Keratinocyte (primary cell): Measurements from ENCODE around the gene OCEL1. TPM values are rescaled to one million over a fixed set of nuclear protein-coding genes. Genes with fewer than 3 reads are reported as not detected.

Source experiments
- DNase-seq: peaks from one replicate; pipeline ENCODE4 v3.0.0-alpha.2; 2011; ENCODE audit warnings: low read depth, missing footprints, low spot score
- FAIRE-seq: peaks from 2 replicates; lab custom pipeline; 2011; peaks lifted over from hg19 to GRCh38; lab: Jason Lieb, UNC
- H2AFZ ChIP-seq: 2 replicates; pipeline ENCODE4 v1.6.0; 2012; ENCODE audit warnings: low read length, control low read depth, inconsistent platforms; ENCODE audit not compliant: control insufficient read depth
- H3K27ac ChIP-seq: 2 replicates; pipeline ENCODE4 v1.5.1; 2011; ENCODE audit warnings: low read length; ENCODE audit not compliant: control insufficient read depth, insufficient read depth
- H3K27me3 ChIP-seq: 3 replicates; pipeline ENCODE4 v1.6.0; 2011; ENCODE audit warnings: low read length; ENCODE audit not compliant: control insufficient read depth, insufficient read depth; ENCODE audit errors: extremely low read depth
- H3K36me3 ChIP-seq, 2 experiments: 2 replicates in 1 of 2; 3 replicates in 1 of 2; pipeline ENCODE4 v1.5.1; 2011; ENCODE audit warnings: low read length in 2 of 2, mild to moderate bottlenecking in 1 of 2; ENCODE audit not compliant: control insufficient read depth in 2 of 2, insufficient read depth in 2 of 2; ENCODE audit errors: extremely low read depth in 1 of 2
- H3K4me1 ChIP-seq: 3 replicates; pipeline ENCODE4 v1.5.1; 2011; ENCODE audit warnings: low read length; ENCODE audit not compliant: control insufficient read depth, insufficient read depth; ENCODE audit errors: extremely low read depth
- H3K4me2 ChIP-seq: 3 replicates; pipeline ENCODE4 v1.6.0; 2011; ENCODE audit warnings: low read depth, low read length; ENCODE audit not compliant: control insufficient read depth, insufficient read depth; ENCODE audit errors: extremely low read depth
- H3K4me3 ChIP-seq, 3 experiments: fragments of 200-600 bp in 1 of 3; sonication (generic) in 1 of 3; 2 replicates in 2 of 3; 3 replicates in 1 of 3; pipeline ENCODE4 v1.5.1; 2011 to 2016; ENCODE audit warnings: low read length in 3 of 3, mild to moderate bottlenecking in 3 of 3, control low read depth in 2 of 3, inconsistent platforms in 1 of 3, low read depth in 1 of 3, mixed read lengths in 1 of 3, mixed run types in 1 of 3, moderate library complexity in 1 of 3; ENCODE audit not compliant: control insufficient read depth in 2 of 3, insufficient read depth in 2 of 3; ENCODE audit errors: extremely low read depth in 1 of 3
- H3K79me2 ChIP-seq: 2 replicates; pipeline ENCODE4 v1.6.0; 2012; ENCODE audit warnings: low read length; ENCODE audit not compliant: control insufficient read depth, insufficient read depth
- H3K9ac ChIP-seq: 3 replicates; pipeline ENCODE4 v1.6.0; 2011; ENCODE audit warnings: low read length; ENCODE audit not compliant: control insufficient read depth, insufficient read depth; ENCODE audit errors: extremely low read depth
- H3K9me1 ChIP-seq: 3 replicates; pipeline ENCODE4 v1.6.0; 2011; ENCODE audit warnings: low read length; ENCODE audit not compliant: control insufficient read depth, insufficient read depth; ENCODE audit errors: extremely low read depth
- H3K9me3 ChIP-seq: 2 replicates; pipeline ENCODE4 v1.5.1; 2012; ENCODE audit warnings: low read depth, low read length; ENCODE audit not compliant: control insufficient read depth
- H4K20me1 ChIP-seq: 3 replicates; pipeline ENCODE4 v1.6.0; 2011; ENCODE audit warnings: low read length; ENCODE audit not compliant: control insufficient read depth, insufficient read depth; ENCODE audit errors: extremely low read depth
- CTCF ChIP-seq, 3 experiments: IDR thresholded peaks in 1 of 3; conservative IDR thresholded peaks in 1 of 3; optimal IDR thresholded peaks in 1 of 3; 2 replicates in 2 of 3; 3 replicates in 1 of 3; pipeline versions ENCODE3 to v1.5.1; 2011; ENCODE audit warnings: low read length in 3 of 3, mild to moderate bottlenecking in 3 of 3, moderate library complexity in 2 of 3, control low read depth in 1 of 3, inconsistent platforms in 1 of 3; ENCODE audit not compliant: insufficient read depth in 2 of 3; ENCODE audit errors: extremely low read depth in 1 of 3
- EZH2 ChIP-seq: IDR thresholded peaks from one replicate; pipeline ENCODE4 v1.6.1; 2012; ENCODE audit warnings: inconsistent platforms, mild to moderate bottlenecking, low read length, moderate library complexity
- dilution Hi-C: fragments of 300-500 bp; cut with MboI; formaldehyde crosslinking; loops from one replicate; pipeline ENCODE4 v1.7.0; 2020; ENCODE audit warnings: low sequenced_read_pairs; ENCODE audit not compliant: extremely low pct_ligation_motif_present
- polyA plus RNA-seq, 5 experiments: library from polyadenylated mRNA; depleted of rRNA in 3 of 5; stranded (reverse) in 3 of 5; stranded (forward) in 1 of 5; unstranded in 1 of 5; fragments of >200 nt; gene quantifications; 1 replicate in 1 of 5; 2 replicates in 3 of 5; 3 replicates in 1 of 5; pipeline versions ENCODE4 v1.2.1 to v1.2.3, GENCODE V29; 2011 to 2012; ENCODE audit warnings: missing spikeins in 2 of 5, low read depth in 1 of 5, low replicate concordance in 1 of 5

The OCEL1 gene
- polyA plus RNA-seq, 1 donor (not counting 4 experiments of a cell fraction or from before 2014, with no cell fraction given), result 2.2 TPM

- H3K79me2 ChIP-seq, result no peaks in the 10 kb centered on the region
- no peaks in the 10 kb centered on the region for H3K9me1 ChIP-seq
- DNase-seq (peak; percentile 49), FAIRE-seq (peak; percentile 73)
- H2AFZ ChIP-seq, result peak overlapping the region; percentile 75
- no peaks in the 10 kb centered on the region for H3K27me3 ChIP-seq
- dilution Hi-C loops, result no loop called here
- H3K9ac ChIP-seq, result no peak overlapping the region
- H4K20me1 ChIP-seq, result no peaks in the 10 kb centered on the region
- no peak for TF ChIP-seq EZH2
- TF ChIP-seq CTCF (optimal IDR thresholded peaks at IDR 0.05 in 1 of 3, IDR thresholded peaks at IDR 0.05 in 1 of 3, conservative IDR thresholded peaks at IDR 0.05 in 1 of 3; ENCODE audit: extremely low read depth in 1 of 3, insufficient read depth in 2 of 3, low read length in 3 of 3), result peak; percentile 95 to 98 (median 98)
- no peaks in the 10 kb centered on the region for H3K4me1 ChIP-seq
- H3K9me3 ChIP-seq, result peaks cover 5% of the 10 kb centered on the region
- H3K27ac ChIP-seq, result no peak overlapping the region
- no peak overlapping the region for H3K4me3 ChIP-seq
- no peaks in the 10 kb centered on the region for H3K36me3 ChIP-seq
- H3K4me2 ChIP-seq, result no peak overlapping the region
These were observed 34.9 kb downstream of the OCEL1 start for GRCh38 chr19:17260842-17261325.

- no peak for FAIRE-seq
- dilution Hi-C loops, result no loop called here
- no peak overlapping the region for H3K4me2 ChIP-seq
These were observed 36.5 kb downstream of the OCEL1 start for GRCh38 chr19:17262557-17262956.

More at GRCh38 chr19:17262557-17262956, 36.5 kb downstream of the OCEL1 start:
- no peaks in the 10 kb centered on the region for H3K36me3 ChIP-seq
- no peak overlapping the region for H2AFZ ChIP-seq
- H3K79me2 ChIP-seq, result peaks cover under 1% of the 10 kb centered on the region
- H3K4me3 ChIP-seq, result no peak overlapping the region
- H4K20me1 ChIP-seq, result no peaks in the 10 kb centered on the region
- no peak overlapping the region for H3K27ac ChIP-seq
- TF ChIP-seq EZH2 (no peak), CTCF (optimal IDR thresholded peaks at IDR 0.05 in 1 of 3, IDR thresholded peaks at IDR 0.05 in 1 of 3, conservative IDR thresholded peaks at IDR 0.05 in 1 of 3; ENCODE audit: extremely low read depth in 1 of 3, insufficient read depth in 2 of 3, low read length in 3 of 3) (no peak)
- H3K9me1 ChIP-seq, result no peaks in the 10 kb centered on the region
- H3K4me1 ChIP-seq, result no peaks in the 10 kb centered on the region
- H3K27me3 ChIP-seq, result no peaks in the 10 kb centered on the region
- peaks cover 5% of the 10 kb centered on the region for H3K9me3 ChIP-seq
- H3K9ac ChIP-seq, result no peak overlapping the region
- no peak for DNase-seq
